Frontal cortex (tissue), 4 donors: Measurements from ENCODE around the gene FCRL4. TPM values are rescaled to one million over a fixed set of nuclear protein-coding genes. Genes with fewer than 3 reads are reported as not detected.
"Not testable (repeated sequence)": the region's sequence is repeated elsewhere in the genome, so short reads cannot be mapped to it uniquely, and the experiment has no call there.

Experiments
- DNase-seq, 2 donors: peaks; one replicate each; pipeline ENCODE4 v3.0.0; 2012; ENCODE audit warnings: low spot score in 2 of 2
- FAIRE-seq: peaks from 2 replicates; lab custom pipeline; 2012; peaks lifted over from hg19 to GRCh38; lab: Jason Lieb, UNC
- total RNA-seq: library from RNA; depleted of rRNA; stranded (reverse); fragments of >200 nt; gene quantifications from one replicate; pipeline ENCODE4 v1.2.3, GENCODE V29; 2014
- donor health status: control.
- donor health status: control.
- donor health status: control.

The FCRL4 gene
- total RNA-seq, 1 donor from 2014 or later, result not detected

- FAIRE-seq, result no peak
- DNase-seq, result no peak
Measured at GRCh38 chr1:157558119-157558518, 39.8 kb downstream of the FCRL4 start.

GRCh38 chr1:157551694-157552693, 45.9 kb downstream of the FCRL4 start, which contains the start of gene FCRL5:
Gene FCRL5 (minus strand): TSS chr1:157552515. CDS start chr1:157552362, 153 bp downstream.
- DNase-seq (no peak), FAIRE-seq (no peak)

GRCh38 chr1:157548081-157548480, 49.8 kb downstream of the FCRL4 start:
- FAIRE-seq, DNase-seq: not testable (repeated sequence)

GRCh38 chr1:157542676-157543075, 55.2 kb downstream of the FCRL4 start:
- DNase-seq (no peak), FAIRE-seq (no peak)

GRCh38 chr1:157540852-157541251, 57.0 kb downstream of the FCRL4 start:
- FAIRE-seq (no peak), DNase-seq (no peak)

GRCh38 chr1:157540160-157540748, 57.6 kb downstream of the FCRL4 start:
- FAIRE-seq, result no peak
- no peak for DNase-seq

GRCh38 chr1:157539568-157539967, 58.3 kb downstream of the FCRL4 start:
- DNase-seq, result no peak
- no peak for FAIRE-seq

- DNase-seq, result no peak
- FAIRE-seq, result no peak
Measured at GRCh38 chr1:157532569-157532968, 65.3 kb downstream of the FCRL4 start.

GRCh38 chr1:157523774-157524493, 74.0 kb downstream of the FCRL4 start:
- FAIRE-seq, result no peak
- DNase-seq, result no peak

Other genes with a start within 250 kb of the FCRL4 start
- gene FCRL5, start 45.6 kb downstream of the FCRL4 start, total RNA-seq, result not detected
- gene FCRL3, start 102.7 kb upstream of the FCRL4 start, total RNA-seq, result under 0.01 TPM
- gene FCRL2, start 179.0 kb upstream of the FCRL4 start, total RNA-seq, result not detected
- gene FCRL1, start 222.0 kb upstream of the FCRL4 start, total RNA-seq, result not detected
- under 0.01 TPM for gene CD5L, start 243.7 kb upstream of the FCRL4 start, total RNA-seq